Liver (tissue), 3 donors: Measurements from ENCODE around the gene TBC1D16.

ENCODE experiments used
- GABPA ChIP-seq, 2 donors: IDR thresholded peaks in 1 of 2; conservative IDR thresholded peaks in 1 of 2; 2 replicates each; pipeline ENCODE4 v1.6.1; 2016; ENCODE audit warnings: antibody characterized with exemption in 2 of 2, mild to moderate bottlenecking in 1 of 2, moderate library complexity in 1 of 2
- RAD21 ChIP-seq, 2 donors: IDR thresholded peaks; 2 replicates each; pipeline ENCODE4 v1.6.1; 2016; ENCODE audit warnings: antibody characterized with exemption in 2 of 2, mild to moderate bottlenecking in 2 of 2
- YY1 ChIP-seq: IDR thresholded peaks from 2 replicates; pipeline ENCODE4 v1.6.1; 2016; ENCODE audit warnings: antibody characterized with exemption, mild to moderate bottlenecking
- TF ChIP-seq, protein P1 (sequence below): fragments of 150-350 bp; IDR thresholded peaks from 2 replicates; pipeline ENCODE4 v1.5.1; 2017; ENCODE audit warnings: improper control_type of control experiment, low read depth, low read length; ENCODE audit not compliant: missing input control
- donor health status: healthy.
- donor health status: healthy.

DNA sequence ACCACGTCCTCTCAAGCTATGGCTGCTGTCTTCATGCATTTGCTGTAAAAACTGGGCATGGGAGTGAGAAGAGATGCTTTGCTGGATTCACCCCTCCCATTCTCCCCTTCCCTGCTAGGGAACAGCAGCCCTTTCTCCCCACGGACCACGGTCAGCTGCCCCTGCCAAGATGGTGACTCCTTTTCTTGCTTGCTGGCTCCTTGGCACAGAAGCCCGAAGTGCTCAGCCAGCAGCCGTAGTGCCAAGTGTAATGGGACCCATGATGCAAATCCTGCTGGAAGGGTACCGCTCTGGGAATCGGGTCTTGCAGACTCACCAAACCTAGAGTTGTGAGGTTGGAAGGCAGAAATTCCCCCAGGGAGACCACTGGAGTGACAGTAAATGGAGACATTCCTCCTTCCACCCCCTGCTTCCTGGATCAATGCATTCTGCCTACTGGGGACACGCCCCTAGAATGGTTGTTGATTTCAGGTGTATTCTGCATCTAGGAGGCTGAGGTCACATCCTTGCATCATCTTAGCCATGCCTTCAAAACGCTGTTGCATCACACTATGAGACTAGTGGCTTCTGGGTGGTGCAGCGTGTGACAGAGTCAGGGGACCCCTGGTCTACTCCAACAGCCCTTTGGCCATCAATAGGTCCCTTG is 133.4 kb downstream of the TBC1D16 start:
- TF ChIP-seq, protein P1, sequence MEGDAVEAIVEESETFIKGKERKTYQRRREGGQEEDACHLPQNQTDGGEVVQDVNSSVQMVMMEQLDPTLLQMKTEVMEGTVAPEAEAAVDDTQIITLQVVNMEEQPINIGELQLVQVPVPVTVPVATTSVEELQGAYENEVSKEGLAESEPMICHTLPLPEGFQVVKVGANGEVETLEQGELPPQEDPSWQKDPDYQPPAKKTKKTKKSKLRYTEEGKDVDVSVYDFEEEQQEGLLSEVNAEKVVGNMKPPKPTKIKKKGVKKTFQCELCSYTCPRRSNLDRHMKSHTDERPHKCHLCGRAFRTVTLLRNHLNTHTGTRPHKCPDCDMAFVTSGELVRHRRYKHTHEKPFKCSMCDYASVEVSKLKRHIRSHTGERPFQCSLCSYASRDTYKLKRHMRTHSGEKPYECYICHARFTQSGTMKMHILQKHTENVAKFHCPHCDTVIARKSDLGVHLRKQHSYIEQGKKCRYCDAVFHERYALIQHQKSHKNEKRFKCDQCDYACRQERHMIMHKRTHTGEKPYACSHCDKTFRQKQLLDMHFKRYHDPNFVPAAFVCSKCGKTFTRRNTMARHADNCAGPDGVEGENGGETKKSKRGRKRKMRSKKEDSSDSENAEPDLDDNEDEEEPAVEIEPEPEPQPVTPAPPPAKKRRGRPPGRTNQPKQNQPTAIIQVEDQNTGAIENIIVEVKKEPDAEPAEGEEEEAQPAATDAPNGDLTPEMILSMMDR: no peak
- TF ChIP-seq RAD21 (IDR thresholded peaks at IDR 0.05): no peak
- no peak for TF ChIP-seq GABPA (IDR thresholded peaks at IDR 0.05 in 1 of 2, conservative IDR thresholded peaks at IDR 0.05 in 1 of 2)
- no peak for TF ChIP-seq YY1
